ENCODE results near the gene LIX1.

The LIX1 gene

DNA sequence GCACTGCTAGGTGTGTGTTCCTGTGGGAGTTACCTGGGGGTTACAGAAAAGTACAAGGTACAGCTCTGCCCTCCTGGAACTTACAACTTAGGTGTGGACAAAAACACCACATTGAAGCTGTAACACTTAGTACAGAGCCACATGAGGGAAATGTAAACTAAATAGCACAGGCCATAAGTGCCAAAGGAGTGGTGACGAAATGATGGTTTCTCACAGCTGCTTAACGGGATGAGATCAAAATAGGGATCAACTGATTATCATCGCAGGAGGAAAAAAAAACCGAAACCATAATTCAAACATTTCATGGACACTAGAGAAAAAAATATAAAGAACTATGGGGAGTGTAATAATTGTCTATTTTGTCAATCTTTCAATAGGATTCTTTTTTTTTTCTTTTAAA, 5.9 kb downstream of the LIX1 start:
- no peak overlapping the region for H3K4me3 ChIP-seq (ENCODE audit: low read length)
- H3K4me1 ChIP-seq (ENCODE audit: control insufficient read depth, insufficient read depth, low read length), result no peaks in the 10 kb centered on the region
- no peaks in the 10 kb centered on the region for H3K9me3 ChIP-seq (ENCODE audit: control insufficient read depth, low read length)
- no peaks in the 10 kb centered on the region for H3K36me3 ChIP-seq (ENCODE audit: control insufficient read depth, insufficient read depth, low read length)
- H3K27me3 ChIP-seq (ENCODE audit: control insufficient read depth, insufficient read depth, low read length), result no peaks in the 10 kb centered on the region
- H3K9ac ChIP-seq (ENCODE audit: low read length), result no peak overlapping the region

DNA sequence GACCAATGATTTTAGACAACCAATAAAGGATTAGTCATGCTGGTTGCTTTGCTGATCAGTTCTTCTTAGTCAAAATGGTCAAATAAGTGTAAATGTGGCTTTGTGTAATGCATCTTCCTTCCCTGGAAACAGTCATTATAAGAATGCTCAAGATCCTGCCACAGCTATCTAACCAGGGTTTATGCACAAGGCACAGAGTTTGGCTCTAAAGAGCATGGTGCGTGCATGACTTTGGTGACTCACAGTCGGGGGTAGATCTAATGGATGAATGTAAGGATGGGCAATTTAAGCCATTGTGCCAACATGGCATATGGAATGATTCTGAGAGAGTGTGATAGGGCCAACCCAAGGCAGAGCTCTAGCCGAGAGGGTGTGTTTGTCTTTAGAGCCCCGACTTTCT, 6.5 kb downstream of the LIX1 start:
- Histone ChIP-seq H3K4me1 (ENCODE audit: control insufficient read depth, insufficient read depth, low read length) (no peaks in the 10 kb centered on the region), H3K9ac (ENCODE audit: low read length) (no peak overlapping the region), H3K27me3 (ENCODE audit: control insufficient read depth, insufficient read depth, low read length) (no peaks in the 10 kb centered on the region), H3K36me3 (ENCODE audit: control insufficient read depth, insufficient read depth, low read length) (no peaks in the 10 kb centered on the region), H3K9me3 (ENCODE audit: control insufficient read depth, low read length) (no peaks in the 10 kb centered on the region), H3K4me3 (ENCODE audit: low read length) (no peak overlapping the region)

DNA sequence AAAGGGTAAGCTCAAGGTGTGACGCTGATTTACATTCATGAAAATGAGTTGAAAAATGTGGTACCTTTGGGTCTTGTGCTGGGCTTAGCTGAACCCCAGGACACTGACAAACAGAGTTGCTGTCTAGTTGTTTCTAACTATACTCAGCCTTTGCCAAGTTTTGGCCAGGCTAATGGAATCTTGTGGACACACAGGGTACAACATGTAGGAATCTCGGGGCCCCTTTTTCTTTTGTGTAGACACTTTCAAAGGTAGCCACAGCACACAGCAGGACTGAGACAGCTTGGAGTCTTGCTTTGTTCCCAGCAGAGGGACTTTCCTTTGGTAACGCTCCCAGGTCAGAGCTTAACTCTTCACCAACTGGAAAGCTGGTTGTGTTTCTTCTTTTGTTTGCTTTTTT, 7.8 kb downstream of the LIX1 start:
- no peak overlapping the region for H3K9ac ChIP-seq (ENCODE audit: low read length)
- no peaks in the 10 kb centered on the region for H3K4me1 ChIP-seq (ENCODE audit: control insufficient read depth, insufficient read depth, low read length)
- H3K4me3 ChIP-seq (ENCODE audit: low read length), result no peak overlapping the region
- no peaks in the 10 kb centered on the region for H3K9me3 ChIP-seq (ENCODE audit: control insufficient read depth, low read length)
- no peaks in the 10 kb centered on the region for H3K36me3 ChIP-seq (ENCODE audit: control insufficient read depth, insufficient read depth, low read length)
- no peaks in the 10 kb centered on the region for H3K27me3 ChIP-seq (ENCODE audit: control insufficient read depth, insufficient read depth, low read length)

DNA sequence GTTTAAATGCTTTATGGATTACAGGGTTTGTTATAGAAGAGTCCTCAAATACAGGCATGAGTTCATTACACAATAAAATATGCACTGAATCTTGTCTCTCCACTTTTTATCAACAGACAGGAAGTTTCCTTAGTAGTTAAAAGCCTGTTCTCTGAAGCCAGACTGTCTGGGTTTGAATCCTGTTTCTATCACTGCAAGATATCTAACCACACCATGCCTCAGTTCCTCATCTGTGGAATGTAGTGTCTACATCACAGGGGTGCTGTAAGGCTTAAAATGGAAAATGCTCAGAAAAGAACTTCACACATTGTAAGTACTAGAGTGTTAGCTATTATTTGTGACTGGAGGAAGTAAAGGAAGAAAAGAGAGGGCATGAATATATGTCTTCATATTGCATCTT, 9.3 kb downstream of the LIX1 start:
- no peak overlapping the region for H3K9ac ChIP-seq (ENCODE audit: low read length)
- H3K4me3 ChIP-seq (ENCODE audit: low read length), result no peak overlapping the region
- H3K36me3 ChIP-seq (ENCODE audit: control insufficient read depth, insufficient read depth, low read length), result no peaks in the 10 kb centered on the region
- H3K27me3 ChIP-seq (ENCODE audit: control insufficient read depth, insufficient read depth, low read length), result no peaks in the 10 kb centered on the region
- no peaks in the 10 kb centered on the region for H3K4me1 ChIP-seq (ENCODE audit: control insufficient read depth, insufficient read depth, low read length)
- no peaks in the 10 kb centered on the region for H3K9me3 ChIP-seq (ENCODE audit: control insufficient read depth, low read length)

DNA sequence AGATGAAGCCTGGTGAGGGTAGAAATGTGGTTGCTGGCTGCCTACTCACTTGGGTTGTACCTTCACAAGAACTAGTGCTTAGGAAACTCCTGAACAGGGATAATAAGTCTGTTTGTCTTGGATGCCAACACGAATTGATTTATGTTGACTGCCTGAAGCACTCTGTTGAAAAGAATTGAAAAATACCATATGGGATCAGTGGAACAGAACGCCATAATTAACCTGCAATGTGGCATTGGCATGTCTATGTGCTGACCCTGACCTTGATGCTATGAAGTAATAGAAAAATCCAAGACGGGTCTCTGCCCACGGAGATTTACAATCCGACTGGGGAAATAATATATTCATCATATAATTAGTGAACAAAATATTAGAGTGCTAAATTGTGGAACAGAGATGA, 10.5 kb downstream of the LIX1 start:
- H3K27me3 ChIP-seq (ENCODE audit: control insufficient read depth, insufficient read depth, low read length), result no peaks in the 10 kb centered on the region
- H3K9ac ChIP-seq (ENCODE audit: low read length), result no peak overlapping the region
- H3K4me1 ChIP-seq (ENCODE audit: control insufficient read depth, insufficient read depth, low read length), result no peaks in the 10 kb centered on the region
- no peaks in the 10 kb centered on the region for H3K36me3 ChIP-seq (ENCODE audit: control insufficient read depth, insufficient read depth, low read length)
- H3K4me3 ChIP-seq (ENCODE audit: low read length), result no peak overlapping the region
- no peaks in the 10 kb centered on the region for H3K9me3 ChIP-seq (ENCODE audit: control insufficient read depth, low read length)

DNA sequence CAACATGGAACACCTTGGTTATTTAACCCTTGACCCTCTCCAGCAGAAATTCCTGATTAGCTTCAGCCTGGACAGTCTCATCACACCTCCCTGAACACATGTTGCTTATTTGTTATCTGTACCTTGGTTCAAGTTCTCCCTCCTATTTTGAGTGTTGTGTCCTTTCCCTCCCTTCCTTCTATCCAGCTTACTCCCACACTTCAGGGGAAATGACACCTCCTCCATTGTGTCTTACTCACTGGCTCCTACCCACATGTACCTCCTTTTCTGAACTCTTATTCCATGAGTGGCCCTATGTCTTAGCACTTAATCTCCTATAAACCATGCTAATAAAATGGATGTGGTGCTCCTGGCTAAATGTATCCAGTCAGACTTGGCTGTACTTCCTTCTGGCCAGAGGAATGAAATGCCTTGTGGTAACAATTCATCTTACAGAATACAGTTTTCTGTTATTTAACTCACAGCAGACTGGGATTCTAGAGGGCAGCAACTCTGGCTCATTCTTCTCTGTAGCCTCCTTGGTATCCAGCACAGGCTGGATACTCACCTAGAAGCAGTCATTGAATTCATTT, 11.2 kb downstream of the LIX1 start:
- Histone ChIP-seq H3K9ac (ENCODE audit: low read length) (no peak overlapping the region), H3K4me3 (ENCODE audit: low read length) (no peak overlapping the region), H3K27me3 (ENCODE audit: control insufficient read depth, insufficient read depth, low read length) (no peaks in the 10 kb centered on the region), H3K36me3 (ENCODE audit: control insufficient read depth, insufficient read depth, low read length) (no peaks in the 10 kb centered on the region), H3K9me3 (ENCODE audit: control insufficient read depth, low read length) (no peaks in the 10 kb centered on the region), H3K4me1 (ENCODE audit: control insufficient read depth, insufficient read depth, low read length) (no peaks in the 10 kb centered on the region)

DNA sequence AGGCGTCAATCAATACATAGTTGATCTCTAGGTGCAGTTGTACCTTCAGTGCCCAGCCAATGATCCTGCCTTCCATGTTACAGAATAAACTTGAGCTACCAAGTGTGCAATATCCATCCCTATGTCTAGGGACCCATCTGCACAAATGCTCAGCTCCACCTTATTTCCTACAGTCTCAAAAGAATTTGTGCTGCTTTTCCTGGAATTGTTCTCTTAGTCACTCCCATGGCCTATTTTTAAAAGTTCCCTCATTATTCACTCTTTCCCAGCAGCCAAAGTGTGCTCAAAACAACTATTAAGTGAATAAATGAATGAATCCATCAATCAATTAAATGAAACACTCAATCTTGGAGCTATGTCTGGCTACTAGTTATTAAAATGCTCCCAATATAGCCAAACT, 14.7 kb downstream of the LIX1 start:
- no peak overlapping the region for H3K4me3 ChIP-seq (ENCODE audit: low read length)
- H3K4me1 ChIP-seq (ENCODE audit: control insufficient read depth, insufficient read depth, low read length), result no peaks in the 10 kb centered on the region
- no peaks in the 10 kb centered on the region for H3K27me3 ChIP-seq (ENCODE audit: control insufficient read depth, insufficient read depth, low read length)
- no peaks in the 10 kb centered on the region for H3K9me3 ChIP-seq (ENCODE audit: control insufficient read depth, low read length)
- H3K36me3 ChIP-seq (ENCODE audit: control insufficient read depth, insufficient read depth, low read length), result no peaks in the 10 kb centered on the region
- H3K9ac ChIP-seq (ENCODE audit: low read length), result no peak overlapping the region

DNA sequence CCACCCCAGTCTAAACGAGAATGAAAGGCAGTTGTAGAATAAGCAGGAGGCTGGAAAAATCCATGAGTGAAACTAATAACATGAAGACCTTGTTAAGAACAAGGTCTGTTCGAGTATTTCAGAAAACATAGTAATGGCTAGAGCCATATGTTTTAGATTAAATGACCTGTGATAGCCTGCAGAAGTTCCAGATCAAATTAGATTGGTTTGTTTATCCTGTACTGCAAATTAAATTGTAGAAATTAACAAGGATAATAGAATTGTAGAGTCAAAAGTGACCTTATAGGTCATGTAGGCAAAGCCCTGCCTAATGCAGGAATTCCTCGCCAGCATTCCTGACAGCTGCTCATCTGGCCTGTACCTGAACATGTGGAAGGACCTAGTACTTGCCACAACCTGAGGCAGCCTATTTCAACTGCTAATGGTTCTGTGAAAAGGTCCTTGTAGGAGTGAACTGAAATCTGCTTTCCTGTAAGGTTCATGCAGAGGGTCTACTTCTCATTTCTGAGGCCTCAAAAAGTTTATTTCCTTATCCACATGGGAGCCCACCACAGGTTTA, 17.2 kb downstream of the LIX1 start:
- no peaks in the 10 kb centered on the region for H3K9me3 ChIP-seq (ENCODE audit: control insufficient read depth, low read length)
- no peak overlapping the region for H3K4me3 ChIP-seq (ENCODE audit: low read length)
- H3K27me3 ChIP-seq (ENCODE audit: control insufficient read depth, insufficient read depth, low read length), result no peaks in the 10 kb centered on the region
- H3K9ac ChIP-seq (ENCODE audit: low read length), result no peak overlapping the region
- H3K36me3 ChIP-seq (ENCODE audit: control insufficient read depth, insufficient read depth, low read length), result no peaks in the 10 kb centered on the region
- no peaks in the 10 kb centered on the region for H3K4me1 ChIP-seq (ENCODE audit: control insufficient read depth, insufficient read depth, low read length)

DNA sequence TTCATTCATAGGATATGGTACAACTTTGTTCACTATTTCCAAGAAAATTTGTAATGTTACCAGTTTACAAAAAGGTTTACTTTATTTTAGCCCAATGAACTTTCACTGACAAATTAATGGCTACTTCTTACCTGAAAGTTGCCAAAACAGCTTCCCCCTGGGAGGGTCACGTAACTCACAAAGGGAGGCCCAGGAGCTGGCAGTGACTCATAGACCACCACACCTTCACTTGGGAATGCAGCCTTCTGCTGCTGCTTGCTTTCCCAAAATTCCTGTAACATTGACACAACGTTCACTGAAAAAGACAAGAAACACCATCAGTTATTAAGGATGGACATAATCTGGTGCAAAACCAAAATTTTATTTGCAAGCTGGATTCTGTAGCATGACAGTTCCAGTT, 18.1 kb downstream of the LIX1 start:
- H3K4me3 ChIP-seq (ENCODE audit: low read length), result no peak overlapping the region
- no peak overlapping the region for H3K9ac ChIP-seq (ENCODE audit: low read length)
- no peaks in the 10 kb centered on the region for H3K4me1 ChIP-seq (ENCODE audit: control insufficient read depth, insufficient read depth, low read length)
- no peaks in the 10 kb centered on the region for H3K9me3 ChIP-seq (ENCODE audit: control insufficient read depth, low read length)
- H3K36me3 ChIP-seq (ENCODE audit: control insufficient read depth, insufficient read depth, low read length), result no peaks in the 10 kb centered on the region
- no peaks in the 10 kb centered on the region for H3K27me3 ChIP-seq (ENCODE audit: control insufficient read depth, insufficient read depth, low read length)

DNA sequence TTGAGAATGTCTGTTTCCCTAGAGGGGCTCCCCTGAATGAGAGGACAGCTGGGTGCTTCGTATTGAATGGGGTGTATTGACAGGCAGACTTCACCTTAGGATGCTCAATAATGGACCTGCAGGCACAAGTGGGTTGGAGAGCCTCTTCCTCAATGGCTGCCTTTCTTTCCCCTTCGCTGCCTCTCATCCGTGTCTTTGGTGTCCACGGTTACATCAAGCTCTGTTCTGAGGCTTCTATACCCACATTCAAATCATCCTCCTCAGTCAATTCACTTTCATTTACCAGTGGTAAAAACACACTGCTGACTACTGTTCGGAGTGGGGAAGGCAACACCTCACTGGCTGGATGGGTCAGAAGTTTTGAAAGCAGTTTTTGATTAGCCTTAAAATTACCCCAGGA, 20.6 kb downstream of the LIX1 start:
- Histone ChIP-seq H3K27me3 (ENCODE audit: control insufficient read depth, insufficient read depth, low read length) (no peaks in the 10 kb centered on the region), H3K9me3 (ENCODE audit: control insufficient read depth, low read length) (no peaks in the 10 kb centered on the region), H3K4me1 (ENCODE audit: control insufficient read depth, insufficient read depth, low read length) (no peaks in the 10 kb centered on the region), H3K9ac (ENCODE audit: low read length) (no peak overlapping the region), H3K36me3 (ENCODE audit: control insufficient read depth, insufficient read depth, low read length) (no peaks in the 10 kb centered on the region), H3K4me3 (ENCODE audit: low read length) (no peak overlapping the region)

DNA sequence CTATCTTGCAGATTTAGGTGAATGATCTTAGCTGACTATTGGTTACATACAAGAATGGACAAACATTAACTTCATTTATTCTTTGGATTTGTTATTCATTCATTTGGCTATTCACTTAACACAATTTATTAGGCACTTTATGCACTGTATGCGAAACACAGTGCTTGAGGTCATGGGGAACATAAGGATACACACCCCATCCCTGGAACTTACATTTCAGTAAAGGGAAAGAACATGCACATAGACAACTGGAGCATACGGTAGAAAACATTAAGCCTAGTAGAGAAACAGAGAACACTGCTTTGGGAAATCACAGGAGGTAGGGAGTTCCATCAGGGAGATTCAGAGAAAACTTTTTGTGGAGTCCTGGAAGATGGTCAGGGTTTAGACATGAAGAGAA, 22.2 kb downstream of the LIX1 start:
- Histone ChIP-seq H3K36me3 (ENCODE audit: control insufficient read depth, insufficient read depth, low read length) (no peaks in the 10 kb centered on the region), H3K4me1 (ENCODE audit: control insufficient read depth, insufficient read depth, low read length) (no peaks in the 10 kb centered on the region), H3K27me3 (ENCODE audit: control insufficient read depth, insufficient read depth, low read length) (no peaks in the 10 kb centered on the region), H3K9ac (ENCODE audit: low read length) (no peak overlapping the region), H3K4me3 (ENCODE audit: low read length) (no peak overlapping the region), H3K9me3 (ENCODE audit: control insufficient read depth, low read length) (no peaks in the 10 kb centered on the region)

DNA sequence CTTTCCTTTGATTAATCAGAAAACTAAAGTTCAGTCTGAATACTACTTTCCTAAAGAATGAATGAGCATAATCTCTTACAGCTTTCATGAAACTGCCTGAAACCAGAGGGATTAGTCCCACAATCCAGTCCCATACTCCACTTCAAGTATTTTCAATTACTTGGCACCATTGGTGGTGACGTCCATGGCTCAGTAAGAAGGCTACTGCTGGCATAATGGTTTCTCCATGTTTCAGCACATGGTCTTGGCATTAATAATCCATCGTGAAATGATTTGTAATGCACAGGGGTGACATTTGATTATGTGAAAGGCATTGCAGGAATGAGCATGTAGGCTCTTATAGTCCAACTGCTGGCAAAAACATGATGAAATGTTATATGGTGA, 23.4 kb downstream of the LIX1 start:
- no peak overlapping the region for H3K4me3 ChIP-seq (ENCODE audit: low read length)
- no peaks in the 10 kb centered on the region for H3K36me3 ChIP-seq (ENCODE audit: control insufficient read depth, insufficient read depth, low read length)
- H3K27me3 ChIP-seq (ENCODE audit: control insufficient read depth, insufficient read depth, low read length), result no peaks in the 10 kb centered on the region
- no peaks in the 10 kb centered on the region for H3K4me1 ChIP-seq (ENCODE audit: control insufficient read depth, insufficient read depth, low read length)
- H3K9ac ChIP-seq (ENCODE audit: low read length), result no peak overlapping the region
- H3K9me3 ChIP-seq (ENCODE audit: control insufficient read depth, low read length), result no peaks in the 10 kb centered on the region

All from mucosa of stomach (tissue), 1 donor.